GM23338 (cell line): Measurements from ENCODE around the gene PLEKHG5. TPM values are rescaled to one million over a fixed set of nuclear protein-coding genes. Genes with fewer than 3 reads are reported as not detected.

Source experiments
- ATAC-seq: fragments of 200-7000 bp; cut with Tn5 transposase; 3 replicates; pipeline ENCODE4 v1.9.1; 2020
- DNase-seq: peaks from one replicate; pipeline ENCODE4 v3.0.0-alpha.2; 2015; ENCODE audit warnings: low spot score
- H2AFZ ChIP-seq: fragments of 200-600 bp; sonication (generic); 2 replicates; pipeline ENCODE4 v1.8.0; 2016; ENCODE audit warnings: antibody characterized with exemption, mild to moderate bottlenecking, moderate library complexity
- H3F3A ChIP-seq: fragments of 200-600 bp; sonication (generic); replicated peaks from 2 replicates; pipeline ENCODE4 v1.8.0; 2017; ENCODE audit warnings: antibody characterized with exemption, mixed run types, low read depth
- H3K27ac ChIP-seq: fragments of 200-600 bp; sonication (generic); 2 replicates; pipeline ENCODE4 v1.6.1; 2016; ENCODE audit warnings: low read depth
- H3K27me3 ChIP-seq: fragments of 200-600 bp; sonication (generic); 2 replicates; pipeline ENCODE4 v1.8.0; 2016; ENCODE audit warnings: mild to moderate bottlenecking, mixed run types, moderate library complexity; ENCODE audit not compliant: insufficient read depth
- H3K36me3 ChIP-seq: fragments of 200-600 bp; sonication (generic); 2 replicates; pipeline ENCODE4 v1.8.0; 2016; ENCODE audit warnings: mild to moderate bottlenecking; ENCODE audit not compliant: insufficient read depth
- H3K4me1 ChIP-seq: fragments of 200-600 bp; sonication (generic); 2 replicates; pipeline ENCODE4 v1.8.0; 2016; ENCODE audit warnings: mild to moderate bottlenecking, moderate library complexity; ENCODE audit not compliant: insufficient read depth
- H3K4me2 ChIP-seq: fragments of 200-600 bp; sonication (generic); 2 replicates; pipeline ENCODE4 v1.7.1; 2017; ENCODE audit warnings: mixed run types
- H3K4me3 ChIP-seq: fragments of 200-600 bp; sonication (generic); 2 replicates; pipeline ENCODE4 v1.6.1; 2016; ENCODE audit warnings: mixed run types
- H3K79me2 ChIP-seq: fragments of 200-600 bp; sonication (generic); replicated peaks from 2 replicates; pipeline ENCODE4 v1.8.0; 2017; ENCODE audit warnings: mild to moderate bottlenecking; ENCODE audit not compliant: insufficient read depth
- H3K9me2 ChIP-seq: fragments of 200-600 bp; sonication (generic); 2 replicates; pipeline ENCODE4 v1.8.0; 2017; ENCODE audit not compliant: insufficient read depth
- H4K20me1 ChIP-seq: fragments of 200-600 bp; sonication (generic); replicated peaks from 2 replicates; pipeline ENCODE4 v1.8.0; 2017; ENCODE audit warnings: mild to moderate bottlenecking; ENCODE audit not compliant: insufficient read depth
- H3K27ac Mint-ChIP-seq: 2 replicates; pipeline ENCODE4 v1.8.0; 2020; ENCODE audit warnings: inconsistent platforms, mild to moderate bottlenecking, moderate library complexity, mixed read lengths
- H3K27me3 Mint-ChIP-seq: 3 replicates; pipeline ENCODE4 v1.8.0; 2022; ENCODE audit warnings: low read depth, mild to moderate bottlenecking, moderate library complexity, mixed read lengths, inconsistent platforms; ENCODE audit not compliant: insufficient read depth, poor library complexity
- H3K36me3 Mint-ChIP-seq: 3 replicates; pipeline ENCODE4 v1.8.0; 2021; ENCODE audit warnings: low read depth, mild to moderate bottlenecking, inconsistent platforms, moderate library complexity, mixed read lengths
- H3K4me1 Mint-ChIP-seq: 3 replicates; pipeline ENCODE4 v1.8.0; 2020; ENCODE audit warnings: mild to moderate bottlenecking, inconsistent platforms, mixed read lengths
- H3K4me3 Mint-ChIP-seq: 3 replicates; pipeline ENCODE4 v1.8.0; 2021; ENCODE audit warnings: moderate library complexity, mild to moderate bottlenecking, inconsistent platforms, mixed read lengths
- H3K9me3 Mint-ChIP-seq: 3 replicates; pipeline ENCODE4 v1.8.0; 2020; ENCODE audit warnings: moderate library complexity, mild to moderate bottlenecking, inconsistent platforms, mixed read lengths
- CREB1 ChIP-seq: fragments of 250-450 bp; sonication (Bioruptor Pico); IDR thresholded peaks from 2 replicates; pipeline ENCODE4 v1.5.0; 2020; ENCODE audit warnings: low read depth, mild to moderate bottlenecking, moderate library complexity
- EZH2 ChIP-seq: fragments of 200-600 bp; sonication (generic); IDR thresholded peaks from one replicate; pipeline ENCODE4 v1.8.0; 2017; ENCODE audit warnings: antibody characterized with exemption, mild to moderate bottlenecking, low read depth; ENCODE audit not compliant: unreplicated experiment
- EZH2phosphoT487 ChIP-seq: fragments of 200-600 bp; sonication (generic); IDR thresholded peaks from one replicate; pipeline ENCODE4 v1.8.1; 2018; ENCODE audit warnings: antibody characterized with exemption; ENCODE audit not compliant: unreplicated experiment
- JUNB ChIP-seq: IDR thresholded peaks from one replicate; pipeline ENCODE4 v1.6.1; 2016; ENCODE audit warnings: antibody characterized with exemption; ENCODE audit not compliant: unreplicated experiment
- NANOG ChIP-seq: IDR thresholded peaks from 2 replicates; pipeline ENCODE4 v1.6.1; 2016; ENCODE audit warnings: antibody characterized with exemption, borderline replicate concordance
- STAT1 ChIP-seq: IDR thresholded peaks from one replicate; pipeline ENCODE4 v1.6.1; 2016; ENCODE audit warnings: antibody characterized with exemption; ENCODE audit not compliant: unreplicated experiment
- ZNF114 ChIP-seq: fragments of 250-450 bp; sonication (Bioruptor Pico); IDR thresholded peaks from 2 replicates; pipeline ENCODE4 v1.5.0; 2020; ENCODE audit warnings: mild to moderate bottlenecking, moderate library complexity
- ZNF331 ChIP-seq: fragments of 250-450 bp; sonication (Bioruptor Pico); IDR thresholded peaks from 2 replicates; pipeline ENCODE4 v1.5.0; 2020; ENCODE audit warnings: low read depth, mild to moderate bottlenecking, moderate library complexity
- polyA plus RNA-seq: library from polyadenylated mRNA; unstranded; fragments of >200 nt; fragmentation: Nextera tagmentation; extraction: Ambion mirVana; gene quantifications from 2 replicates; pipeline ENCODE4 v1.2.1, GENCODE V29; 2016
- total RNA-seq: library from RNA; depleted of rRNA; stranded (reverse); fragments of >200 nt; shearing (Covaris generic); gene quantifications from 2 replicates; pipeline ENCODE4 v1.2.3, GENCODE V29; 2014
- TF ChIP-seq, protein P1 (sequence below): fragments of 250-450 bp; sonication (Bioruptor Pico); IDR thresholded peaks from 2 replicates; pipeline ENCODE4 v1.5.0; 2020; ENCODE audit warnings: mild to moderate bottlenecking, moderate library complexity
- TF ChIP-seq, protein P2 (sequence below), 2 experiments: fragments of 200-600 bp in 1 of 2; sonication (generic) in 1 of 2; conservative IDR thresholded peaks; 2 replicates each; pipeline versions ENCODE4 v1.5.1 to v1.6.1; 2016 to 2017; ENCODE audit warnings: antibody characterized with exemption in 2 of 2, low read depth in 2 of 2, mild to moderate bottlenecking in 2 of 2, moderate library complexity in 1 of 2
- TF ChIP-seq, protein P3 (sequence below): IDR thresholded peaks from one replicate; pipeline ENCODE4 v1.6.1; 2018; ENCODE audit warnings: antibody characterized with exemption; ENCODE audit not compliant: unreplicated experiment
- TF ChIP-seq, protein P4 (sequence below): IDR thresholded peaks from 2 replicates; pipeline ENCODE4 v1.6.1; 2016; ENCODE audit warnings: antibody characterized with exemption

The PLEKHG5 gene
- total and polyA plus RNA-seq, 2 experiments from 2014 or later, result 9.0 to 26.4 TPM

DNA sequence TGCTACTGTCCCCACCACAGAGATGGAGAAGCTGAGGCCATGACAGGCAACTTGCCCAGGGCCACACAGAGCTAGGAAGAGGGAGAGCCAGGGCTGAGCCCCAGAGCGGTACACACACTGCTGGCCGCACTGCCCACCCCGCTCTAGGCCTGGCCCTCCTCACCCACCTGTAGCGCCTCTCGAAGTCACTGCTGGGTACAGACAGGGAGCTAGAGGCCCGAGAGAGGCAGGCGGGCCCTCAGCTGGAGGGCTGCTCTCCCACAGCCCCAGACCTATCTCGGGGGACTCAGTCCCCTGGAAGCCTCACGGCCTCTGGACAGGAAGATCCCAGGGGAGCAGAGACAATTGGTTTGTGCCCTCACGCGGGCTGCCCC is 17.3 kb upstream of the PLEKHG5 start (continued):
- TF ChIP-seq, protein P1, sequence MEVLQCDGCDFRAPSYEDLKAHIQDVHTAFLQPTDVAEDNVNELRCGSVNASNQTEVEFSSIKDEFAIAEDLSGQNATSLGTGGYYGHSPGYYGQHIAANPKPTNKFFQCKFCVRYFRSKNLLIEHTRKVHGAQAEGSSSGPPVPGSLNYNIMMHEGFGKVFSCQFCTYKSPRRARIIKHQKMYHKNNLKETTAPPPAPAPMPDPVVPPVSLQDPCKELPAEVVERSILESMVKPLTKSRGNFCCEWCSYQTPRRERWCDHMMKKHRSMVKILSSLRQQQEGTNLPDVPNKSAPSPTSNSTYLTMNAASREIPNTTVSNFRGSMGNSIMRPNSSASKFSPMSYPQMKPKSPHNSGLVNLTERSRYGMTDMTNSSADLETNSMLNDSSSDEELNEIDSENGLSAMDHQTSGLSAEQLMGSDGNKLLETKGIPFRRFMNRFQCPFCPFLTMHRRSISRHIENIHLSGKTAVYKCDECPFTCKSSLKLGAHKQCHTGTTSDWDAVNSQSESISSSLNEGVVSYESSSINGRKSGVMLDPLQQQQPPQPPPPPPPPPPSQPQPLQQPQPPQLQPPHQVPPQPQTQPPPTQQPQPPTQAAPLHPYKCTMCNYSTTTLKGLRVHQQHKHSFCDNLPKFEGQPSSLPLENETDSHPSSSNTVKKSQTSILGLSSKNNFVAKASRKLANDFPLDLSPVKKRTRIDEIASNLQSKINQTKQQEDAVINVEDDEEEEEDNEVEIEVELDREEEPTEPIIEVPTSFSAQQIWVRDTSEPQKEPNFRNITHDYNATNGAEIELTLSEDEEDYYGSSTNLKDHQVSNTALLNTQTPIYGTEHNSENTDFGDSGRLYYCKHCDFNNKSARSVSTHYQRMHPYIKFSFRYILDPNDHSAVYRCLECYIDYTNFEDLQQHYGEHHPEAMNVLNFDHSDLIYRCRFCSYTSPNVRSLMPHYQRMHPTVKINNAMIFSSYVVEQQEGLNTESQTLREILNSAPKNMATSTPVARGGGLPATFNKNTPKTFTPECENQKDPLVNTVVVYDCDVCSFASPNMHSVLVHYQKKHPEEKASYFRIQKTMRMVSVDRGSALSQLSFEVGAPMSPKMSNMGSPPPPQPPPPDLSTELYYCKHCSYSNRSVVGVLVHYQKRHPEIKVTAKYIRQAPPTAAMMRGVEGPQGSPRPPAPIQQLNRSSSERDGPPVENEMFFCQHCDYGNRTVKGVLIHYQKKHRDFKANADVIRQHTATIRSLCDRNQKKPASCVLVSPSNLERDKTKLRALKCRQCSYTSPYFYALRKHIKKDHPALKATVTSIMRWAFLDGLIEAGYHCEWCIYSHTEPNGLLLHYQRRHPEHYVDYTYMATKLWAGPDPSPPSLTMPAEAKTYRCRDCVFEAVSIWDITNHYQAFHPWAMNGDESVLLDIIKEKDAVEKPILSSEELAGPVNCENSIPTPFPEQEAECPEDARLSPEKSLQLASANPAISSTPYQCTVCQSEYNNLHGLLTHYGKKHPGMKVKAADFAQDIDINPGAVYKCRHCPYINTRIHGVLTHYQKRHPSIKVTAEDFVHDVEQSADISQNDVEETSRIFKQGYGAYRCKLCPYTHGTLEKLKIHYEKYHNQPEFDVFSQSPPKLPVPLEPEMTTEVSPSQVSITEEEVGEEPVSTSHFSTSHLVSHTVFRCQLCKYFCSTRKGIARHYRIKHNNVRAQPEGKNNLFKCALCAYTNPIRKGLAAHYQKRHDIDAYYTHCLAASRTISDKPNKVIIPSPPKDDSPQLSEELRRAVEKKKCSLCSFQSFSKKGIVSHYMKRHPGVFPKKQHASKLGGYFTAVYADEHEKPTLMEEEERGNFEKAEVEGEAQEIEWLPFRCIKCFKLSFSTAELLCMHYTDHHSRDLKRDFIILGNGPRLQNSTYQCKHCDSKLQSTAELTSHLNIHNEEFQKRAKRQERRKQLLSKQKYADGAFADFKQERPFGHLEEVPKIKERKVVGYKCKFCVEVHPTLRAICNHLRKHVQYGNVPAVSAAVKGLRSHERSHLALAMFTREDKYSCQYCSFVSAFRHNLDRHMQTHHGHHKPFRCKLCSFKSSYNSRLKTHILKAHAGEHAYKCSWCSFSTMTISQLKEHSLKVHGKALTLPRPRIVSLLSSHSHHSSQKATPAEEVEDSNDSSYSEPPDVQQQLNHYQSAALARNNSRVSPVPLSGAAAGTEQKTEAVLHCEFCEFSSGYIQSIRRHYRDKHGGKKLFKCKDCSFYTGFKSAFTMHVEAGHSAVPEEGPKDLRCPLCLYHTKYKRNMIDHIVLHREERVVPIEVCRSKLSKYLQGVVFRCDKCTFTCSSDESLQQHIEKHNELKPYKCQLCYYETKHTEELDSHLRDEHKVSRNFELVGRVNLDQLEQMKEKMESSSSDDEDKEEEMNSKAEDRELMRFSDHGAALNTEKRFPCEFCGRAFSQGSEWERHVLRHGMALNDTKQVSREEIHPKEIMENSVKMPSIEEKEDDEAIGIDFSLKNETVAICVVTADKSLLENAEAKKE (CRISPR knock-in tag), result no peak
- TF ChIP-seq ZNF114 (no peak), ZNF331 (no peak), CREB1 (CRISPR knock-in tag) (no peak)

DNA sequence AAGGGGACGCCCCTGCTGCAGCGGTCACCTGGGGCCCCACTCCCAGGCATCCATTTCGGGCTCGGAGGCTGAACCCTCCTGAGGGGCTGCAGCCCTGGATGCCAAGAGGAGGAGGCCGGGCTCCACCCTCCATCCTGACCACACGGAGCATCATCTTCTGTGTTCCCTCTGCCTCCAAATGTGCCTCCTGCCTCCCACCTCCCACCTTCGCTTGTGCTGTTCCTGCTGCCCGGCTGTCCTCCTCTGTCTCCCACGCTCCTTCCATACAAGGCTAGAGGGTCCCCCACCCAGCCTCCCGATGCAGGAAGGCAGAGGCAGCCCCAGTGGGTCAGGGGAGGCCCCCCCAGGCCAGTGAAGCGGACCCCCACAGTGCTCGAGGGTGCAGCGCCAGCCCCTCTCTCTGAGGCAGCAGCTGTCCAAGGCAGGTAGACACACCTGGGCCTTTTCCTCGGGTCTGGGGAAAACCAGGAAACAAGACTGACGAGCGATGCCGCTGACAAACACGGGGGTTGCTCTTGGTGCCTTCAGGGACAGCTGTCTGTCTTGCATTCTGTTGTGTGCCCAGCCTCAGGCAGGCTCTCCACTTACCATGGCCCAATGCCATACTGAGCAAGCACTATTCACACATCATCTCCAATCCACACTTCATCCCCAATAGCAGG is 16.8 kb upstream of the PLEKHG5 start:
- DNase-seq (no peak), ATAC-seq (no peak)
- TF ChIP-seq STAT1, result no peak
- TF ChIP-seq EZH2phosphoT487, result no peak
- no peak for TF ChIP-seq CREB1 (CRISPR knock-in tag)
- TF ChIP-seq, protein P2, sequence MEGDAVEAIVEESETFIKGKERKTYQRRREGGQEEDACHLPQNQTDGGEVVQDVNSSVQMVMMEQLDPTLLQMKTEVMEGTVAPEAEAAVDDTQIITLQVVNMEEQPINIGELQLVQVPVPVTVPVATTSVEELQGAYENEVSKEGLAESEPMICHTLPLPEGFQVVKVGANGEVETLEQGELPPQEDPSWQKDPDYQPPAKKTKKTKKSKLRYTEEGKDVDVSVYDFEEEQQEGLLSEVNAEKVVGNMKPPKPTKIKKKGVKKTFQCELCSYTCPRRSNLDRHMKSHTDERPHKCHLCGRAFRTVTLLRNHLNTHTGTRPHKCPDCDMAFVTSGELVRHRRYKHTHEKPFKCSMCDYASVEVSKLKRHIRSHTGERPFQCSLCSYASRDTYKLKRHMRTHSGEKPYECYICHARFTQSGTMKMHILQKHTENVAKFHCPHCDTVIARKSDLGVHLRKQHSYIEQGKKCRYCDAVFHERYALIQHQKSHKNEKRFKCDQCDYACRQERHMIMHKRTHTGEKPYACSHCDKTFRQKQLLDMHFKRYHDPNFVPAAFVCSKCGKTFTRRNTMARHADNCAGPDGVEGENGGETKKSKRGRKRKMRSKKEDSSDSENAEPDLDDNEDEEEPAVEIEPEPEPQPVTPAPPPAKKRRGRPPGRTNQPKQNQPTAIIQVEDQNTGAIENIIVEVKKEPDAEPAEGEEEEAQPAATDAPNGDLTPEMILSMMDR (conservative IDR thresholded peaks at IDR 0.05; ENCODE audit: low read depth in 2 of 2), result no peak
- no peak for TF ChIP-seq ZNF331
- TF ChIP-seq, protein P3, sequence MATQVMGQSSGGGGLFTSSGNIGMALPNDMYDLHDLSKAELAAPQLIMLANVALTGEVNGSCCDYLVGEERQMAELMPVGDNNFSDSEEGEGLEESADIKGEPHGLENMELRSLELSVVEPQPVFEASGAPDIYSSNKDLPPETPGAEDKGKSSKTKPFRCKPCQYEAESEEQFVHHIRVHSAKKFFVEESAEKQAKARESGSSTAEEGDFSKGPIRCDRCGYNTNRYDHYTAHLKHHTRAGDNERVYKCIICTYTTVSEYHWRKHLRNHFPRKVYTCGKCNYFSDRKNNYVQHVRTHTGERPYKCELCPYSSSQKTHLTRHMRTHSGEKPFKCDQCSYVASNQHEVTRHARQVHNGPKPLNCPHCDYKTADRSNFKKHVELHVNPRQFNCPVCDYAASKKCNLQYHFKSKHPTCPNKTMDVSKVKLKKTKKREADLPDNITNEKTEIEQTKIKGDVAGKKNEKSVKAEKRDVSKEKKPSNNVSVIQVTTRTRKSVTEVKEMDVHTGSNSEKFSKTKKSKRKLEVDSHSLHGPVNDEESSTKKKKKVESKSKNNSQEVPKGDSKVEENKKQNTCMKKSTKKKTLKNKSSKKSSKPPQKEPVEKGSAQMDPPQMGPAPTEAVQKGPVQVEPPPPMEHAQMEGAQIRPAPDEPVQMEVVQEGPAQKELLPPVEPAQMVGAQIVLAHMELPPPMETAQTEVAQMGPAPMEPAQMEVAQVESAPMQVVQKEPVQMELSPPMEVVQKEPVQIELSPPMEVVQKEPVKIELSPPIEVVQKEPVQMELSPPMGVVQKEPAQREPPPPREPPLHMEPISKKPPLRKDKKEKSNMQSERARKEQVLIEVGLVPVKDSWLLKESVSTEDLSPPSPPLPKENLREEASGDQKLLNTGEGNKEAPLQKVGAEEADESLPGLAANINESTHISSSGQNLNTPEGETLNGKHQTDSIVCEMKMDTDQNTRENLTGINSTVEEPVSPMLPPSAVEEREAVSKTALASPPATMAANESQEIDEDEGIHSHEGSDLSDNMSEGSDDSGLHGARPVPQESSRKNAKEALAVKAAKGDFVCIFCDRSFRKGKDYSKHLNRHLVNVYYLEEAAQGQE, result no peak
- no peak for TF ChIP-seq JUNB
- TF ChIP-seq NANOG, result no peak
- TF ChIP-seq ZNF114, result no peak
- TF ChIP-seq, protein P4, sequence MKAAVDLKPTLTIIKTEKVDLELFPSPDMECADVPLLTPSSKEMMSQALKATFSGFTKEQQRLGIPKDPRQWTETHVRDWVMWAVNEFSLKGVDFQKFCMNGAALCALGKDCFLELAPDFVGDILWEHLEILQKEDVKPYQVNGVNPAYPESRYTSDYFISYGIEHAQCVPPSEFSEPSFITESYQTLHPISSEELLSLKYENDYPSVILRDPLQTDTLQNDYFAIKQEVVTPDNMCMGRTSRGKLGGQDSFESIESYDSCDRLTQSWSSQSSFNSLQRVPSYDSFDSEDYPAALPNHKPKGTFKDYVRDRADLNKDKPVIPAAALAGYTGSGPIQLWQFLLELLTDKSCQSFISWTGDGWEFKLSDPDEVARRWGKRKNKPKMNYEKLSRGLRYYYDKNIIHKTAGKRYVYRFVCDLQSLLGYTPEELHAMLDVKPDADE, result no peak
- no peak for TF ChIP-seq EZH2

More for the DNA sequence above, 16.8 kb upstream of the PLEKHG5 start:
- Histone ChIP-seq H4K20me1 (no peaks in the 10 kb centered on the region), H2AFZ (no peak overlapping the region), H3K27ac (no peak overlapping the region), H3K36me3 (no peaks in the 10 kb centered on the region), H3K27me3 (no peaks in the 10 kb centered on the region), H3K9me2 (no peaks in the 10 kb centered on the region), H3K4me1 (no peaks in the 10 kb centered on the region), H3K4me3 (no peak overlapping the region), H3F3A (no peaks in the 10 kb centered on the region), H3K79me2 (no peaks in the 10 kb centered on the region), H3K4me2 (no peak overlapping the region)
- H3K4me1 Mint-ChIP-seq, result 0 out of 3 replicates have a peak, but pooled peaks cover 5% of the 10 kb centered on the region
- H3K27me3 Mint-ChIP-seq, result peaks cover 8% of the 10 kb centered on the region
- no peaks in the 10 kb centered on the region for H3K36me3 Mint-ChIP-seq
- H3K27ac Mint-ChIP-seq, result no peak overlapping the region
- no peak overlapping the region for H3K4me3 Mint-ChIP-seq
- no peaks in the 10 kb centered on the region for H3K9me3 Mint-ChIP-seq
